NCI-H1092 treated with DMSO at 0.1 percent for 48 hours (cell line): ENCODE data around the gene VANGL1.

ENCODE experiments used
- DNase-seq: peaks from one replicate; lab custom pipeline; 2025; lab: John Stamatoyannopoulos, UW

Gene VANGL1

GRCh38 chr1:115744646-115745275 lies 103.0 kb downstream of the VANGL1 start:
- DNase-seq = no peak

GRCh38 chr1:115746021-115746690 lies 104.4 kb downstream of the VANGL1 start:
- DNase-seq = no peak
